ENCODE results near the gene ECI2.
"Not testable (repeated sequence)": the region's sequence is repeated elsewhere in the genome, so short reads cannot be mapped to it uniquely, and the experiment has no call there.

Gene ECI2

DNA sequence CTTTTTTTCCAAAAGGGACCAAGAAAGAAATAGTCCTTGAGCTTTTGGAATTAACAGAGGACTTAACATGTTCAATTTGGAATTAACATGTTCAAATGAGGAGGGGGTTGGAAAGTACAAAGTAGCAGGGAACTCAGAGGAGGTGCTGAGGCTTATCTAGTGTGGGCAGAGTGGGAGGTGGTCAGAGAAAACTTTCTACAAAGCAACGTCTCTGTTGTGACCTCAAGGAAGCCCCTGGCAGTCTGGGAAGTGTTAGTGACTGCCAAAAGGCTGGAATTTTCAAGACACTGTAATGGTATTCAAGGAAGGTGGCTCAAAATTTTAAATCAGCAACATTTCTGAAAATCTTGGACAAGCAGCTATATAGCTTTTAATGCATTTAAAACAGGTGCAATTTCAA is 7.3 kb downstream of the ECI2 start:
- Mint-ChIP-seq H3K27ac (peak overlapping the region; percentile 8), H3K9me3 (no peaks in the 10 kb centered on the region), H3K4me3 (no peak overlapping the region), H3K4me1 (ENCODE audit: low read depth) (peaks cover 14% of the 10 kb centered on the region), H3K27me3 (no peaks in the 10 kb centered on the region), H3K36me3 (ENCODE audit: low read depth) (peaks cover 86% of the 10 kb centered on the region)
- DNase-seq, result no peak

DNA sequence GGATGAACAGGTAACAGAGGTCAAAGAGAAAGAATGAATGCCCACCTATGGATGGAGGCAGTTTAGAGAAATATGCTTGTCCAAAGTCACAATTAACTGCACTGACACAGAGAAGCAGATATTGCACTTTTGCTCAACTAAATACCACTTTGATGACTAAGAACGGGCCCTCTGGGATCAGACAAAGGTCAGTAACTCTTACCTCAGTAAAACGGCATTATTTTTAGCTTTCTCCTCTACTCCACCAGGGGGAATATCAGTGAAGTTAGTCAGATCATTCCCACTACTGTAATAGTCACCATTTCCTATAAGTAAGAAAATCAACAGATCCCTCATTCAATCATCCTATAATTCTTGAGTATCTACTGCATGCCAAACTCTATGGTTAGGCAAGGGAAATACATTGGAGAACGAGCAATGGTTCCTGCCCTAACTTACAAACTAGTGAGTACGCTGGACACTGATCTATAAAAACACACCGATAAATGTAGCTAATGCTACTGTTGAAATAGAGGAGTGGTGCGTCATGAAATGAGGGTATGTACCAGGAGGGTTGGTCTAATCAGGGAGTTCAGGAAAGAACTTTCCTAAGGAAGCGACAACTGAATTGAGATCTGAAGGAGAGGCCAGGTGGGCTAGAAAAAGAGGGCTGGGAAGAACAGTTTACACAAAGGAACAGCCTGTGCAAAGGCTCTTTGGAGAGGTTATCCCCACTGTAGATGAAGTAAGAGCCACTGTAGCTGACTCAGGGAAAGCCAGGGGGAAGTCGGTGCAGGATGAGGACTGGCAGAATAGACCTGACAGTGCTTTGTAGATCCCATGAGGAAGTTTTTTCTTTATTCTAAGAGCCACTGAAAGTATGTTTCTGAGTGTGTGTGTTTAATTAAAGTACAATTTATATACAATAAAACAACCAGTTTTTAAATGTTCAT is 9.2 kb downstream of the ECI2 start:
- Mint-ChIP-seq H3K4me3 (no peak overlapping the region), H3K9me3 (no peaks in the 10 kb centered on the region), H3K4me1 (ENCODE audit: low read depth) (peaks cover 7% of the 10 kb centered on the region), H3K36me3 (ENCODE audit: low read depth) (peaks cover 84% of the 10 kb centered on the region), H3K27me3 (no peaks in the 10 kb centered on the region), H3K27ac (peak overlapping the region; percentile 27)
- no peak for DNase-seq

DNA sequence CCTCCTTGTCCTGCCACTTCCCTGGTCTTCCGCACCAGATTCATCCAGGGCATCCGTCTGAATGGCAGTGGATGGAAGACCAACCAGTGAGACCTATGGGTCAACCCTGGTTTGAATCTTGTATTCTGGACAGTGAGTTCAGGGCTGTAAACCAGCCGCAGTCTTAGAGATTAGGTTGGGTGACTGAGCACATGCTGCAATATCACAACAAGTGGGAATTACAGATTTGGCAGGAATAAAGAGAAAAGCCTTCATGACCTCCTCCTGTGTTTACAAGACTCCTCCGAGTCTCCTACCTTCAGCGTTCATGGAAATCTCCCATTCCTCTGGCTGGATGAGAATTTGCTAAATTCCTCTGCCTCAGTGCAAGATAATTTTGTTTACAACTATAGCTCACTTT is 9.9 kb downstream of the ECI2 start:
- no peak overlapping the region for H3K4me3 Mint-ChIP-seq
- DNase-seq, result no peak
- H3K9me3 Mint-ChIP-seq, result no peaks in the 10 kb centered on the region
- peaks cover 7% of the 10 kb centered on the region for H3K4me1 Mint-ChIP-seq (ENCODE audit: low read depth)
- H3K36me3 Mint-ChIP-seq (ENCODE audit: low read depth), result peaks cover 84% of the 10 kb centered on the region
- H3K27ac Mint-ChIP-seq, result peak overlapping the region; percentile 27
- H3K27me3 Mint-ChIP-seq, result no peaks in the 10 kb centered on the region

DNA sequence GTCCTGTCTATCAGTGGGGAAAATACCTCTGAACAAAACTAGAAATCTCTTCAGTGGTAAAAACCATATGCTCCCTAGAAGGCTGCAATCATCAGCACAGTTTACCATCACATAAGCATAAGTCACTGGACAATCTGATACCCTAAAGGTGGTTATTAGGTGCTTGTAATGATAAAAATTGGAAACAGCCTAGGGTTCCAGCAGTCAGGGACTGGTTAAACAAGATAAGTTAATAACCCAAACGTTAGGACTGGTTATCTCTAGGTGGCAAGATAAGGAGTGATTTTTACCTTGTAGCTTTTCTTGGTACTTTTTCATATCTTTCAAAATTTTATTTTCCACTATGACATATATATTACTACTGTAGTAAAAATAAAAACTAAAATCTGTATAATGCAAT is 11.0 kb downstream of the ECI2 start:
- no peak overlapping the region for H3K4me3 Mint-ChIP-seq
- H3K9me3 Mint-ChIP-seq, result no peaks in the 10 kb centered on the region
- H3K27ac Mint-ChIP-seq, result no peak overlapping the region
- H3K27me3 Mint-ChIP-seq, result no peaks in the 10 kb centered on the region
- peaks cover 7% of the 10 kb centered on the region for H3K4me1 Mint-ChIP-seq (ENCODE audit: low read depth)
- H3K36me3 Mint-ChIP-seq (ENCODE audit: low read depth), result peaks cover 81% of the 10 kb centered on the region
- DNase-seq, result no peak

DNA sequence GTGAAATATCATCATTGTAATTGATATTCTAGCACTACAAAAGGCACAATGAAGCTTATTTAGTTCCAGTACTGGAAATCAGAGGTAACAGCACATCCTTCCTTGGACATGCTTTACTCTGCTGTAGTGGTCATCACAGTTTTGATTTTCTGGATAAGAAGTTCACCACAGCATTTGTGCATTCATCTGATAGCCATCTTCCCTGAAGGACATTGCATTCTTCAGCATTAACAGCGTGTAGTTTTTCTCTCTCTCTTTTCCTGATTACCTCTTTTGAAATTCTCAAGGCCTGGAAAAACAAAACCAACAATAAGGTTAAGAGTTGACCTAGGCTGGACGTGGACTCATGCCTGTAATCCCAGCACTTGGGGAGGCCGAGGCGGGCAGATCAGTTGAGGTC is 19.6 kb downstream of the ECI2 start:
- Mint-ChIP-seq H3K27ac (no peak overlapping the region), H3K9me3 (peaks cover 25% of the 10 kb centered on the region), H3K4me1 (ENCODE audit: low read depth) (no peaks in the 10 kb centered on the region), H3K27me3 (no peaks in the 10 kb centered on the region), H3K36me3 (ENCODE audit: low read depth) (peaks cover 60% of the 10 kb centered on the region), H3K4me3 (no peak overlapping the region)
- no peak for DNase-seq

DNA sequence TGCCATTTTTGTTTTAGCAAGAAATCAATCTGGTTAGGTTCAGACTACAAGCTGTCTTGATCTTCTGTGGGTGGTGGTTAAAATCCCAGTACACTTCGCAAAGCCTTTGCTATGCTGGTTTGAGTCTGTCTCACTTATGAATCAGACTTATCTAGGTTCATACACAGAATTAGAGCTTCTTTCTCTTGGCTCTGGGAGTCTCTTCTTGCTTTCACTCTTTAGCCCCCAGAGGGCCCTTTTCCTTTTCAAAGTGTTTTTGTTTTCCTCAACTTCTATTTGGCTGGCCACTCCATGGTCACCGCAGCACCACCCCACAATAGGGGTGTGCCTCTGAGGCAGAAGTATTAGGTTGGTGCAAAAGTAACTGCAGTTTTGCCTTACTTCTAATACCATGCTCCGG is 21.3 kb downstream of the ECI2 start:
- no peak for DNase-seq
- peaks cover 47% of the 10 kb centered on the region for H3K36me3 Mint-ChIP-seq (ENCODE audit: low read depth)
- H3K9me3 Mint-ChIP-seq, result peaks cover 25% of the 10 kb centered on the region
- H3K27me3 Mint-ChIP-seq, result no peaks in the 10 kb centered on the region
- H3K4me1 Mint-ChIP-seq (ENCODE audit: low read depth), result no peaks in the 10 kb centered on the region
- H3K4me3 Mint-ChIP-seq, result no peak overlapping the region
- no peak overlapping the region for H3K27ac Mint-ChIP-seq

DNA sequence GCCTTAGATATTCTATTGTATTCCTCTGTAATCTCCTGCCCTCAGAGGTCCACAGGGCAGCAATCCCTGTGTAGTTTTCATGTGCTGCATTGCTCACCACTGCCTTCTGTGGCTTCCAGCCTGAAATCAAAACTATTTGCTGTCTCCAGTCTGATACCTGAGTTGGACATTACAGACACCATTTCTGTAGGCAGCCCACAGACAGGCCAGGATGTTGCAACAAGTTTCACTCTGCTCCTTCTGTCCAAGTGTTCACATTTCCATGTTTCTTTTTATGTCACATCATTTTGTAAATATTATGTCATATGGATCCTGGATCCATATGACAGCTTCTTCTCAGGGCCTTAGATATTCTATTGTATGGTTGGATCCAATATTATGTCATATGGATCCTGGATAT is 21.7 kb downstream of the ECI2 start:
- Mint-ChIP-seq H3K4me1 (ENCODE audit: low read depth) (no peaks in the 10 kb centered on the region), H3K27me3 (no peaks in the 10 kb centered on the region), H3K9me3 (peaks cover 25% of the 10 kb centered on the region), H3K4me3 (no peak overlapping the region), H3K36me3 (ENCODE audit: low read depth) (peaks cover 42% of the 10 kb centered on the region), H3K27ac (no peak overlapping the region)
- no peak for DNase-seq

DNA sequence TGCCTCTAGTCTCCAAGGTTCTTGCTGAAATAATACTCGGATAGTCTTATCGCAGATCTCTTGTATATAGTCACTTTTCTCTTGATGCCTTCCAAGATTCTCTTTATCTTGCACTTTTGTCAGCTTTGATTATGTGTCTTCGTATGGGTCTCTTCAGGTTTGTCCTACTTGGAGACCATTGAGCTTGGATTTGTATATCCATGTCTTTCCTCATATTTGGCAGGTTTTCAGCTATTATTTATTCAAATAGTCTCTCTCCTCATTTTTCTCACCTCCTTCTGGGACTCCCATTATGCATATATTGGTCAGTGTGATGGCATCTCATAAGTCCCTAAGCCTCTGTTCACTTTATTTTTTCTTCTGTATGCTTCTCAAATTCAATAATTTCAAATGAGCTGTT is 23.0 kb downstream of the ECI2 start:
- no peaks in the 10 kb centered on the region for H3K27me3 Mint-ChIP-seq
- H3K36me3 Mint-ChIP-seq (ENCODE audit: low read depth), result peaks cover 30% of the 10 kb centered on the region
- no peak overlapping the region for H3K27ac Mint-ChIP-seq
- H3K4me1 Mint-ChIP-seq (ENCODE audit: low read depth), result no peaks in the 10 kb centered on the region
- no peak for DNase-seq
- H3K4me3 Mint-ChIP-seq, result no peak overlapping the region
- peaks cover 25% of the 10 kb centered on the region for H3K9me3 Mint-ChIP-seq

DNA sequence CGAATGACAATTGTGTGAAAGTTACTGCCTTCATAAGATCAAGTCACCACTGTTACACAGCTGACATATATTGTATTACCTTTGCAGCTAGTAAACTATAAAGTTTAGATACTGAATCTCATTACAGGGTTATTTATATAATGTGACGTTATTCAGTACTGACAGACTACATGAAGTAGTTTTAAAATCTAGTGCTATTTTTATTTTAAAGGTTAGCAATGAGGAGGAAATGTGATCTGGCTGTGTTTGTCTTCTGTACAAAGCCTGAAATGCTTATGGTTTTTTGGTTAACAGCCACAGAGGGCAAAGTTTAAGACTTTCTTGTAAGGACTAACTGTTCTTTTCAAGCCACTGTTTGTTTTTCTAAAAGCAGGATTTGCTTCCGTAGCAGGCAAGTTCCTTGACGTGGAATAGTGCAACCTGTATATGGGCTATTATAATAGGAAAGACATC is 26.0 kb downstream of the ECI2 start:
- peaks cover 17% of the 10 kb centered on the region for H3K9me3 Mint-ChIP-seq
- not testable (repeated sequence) for DNase-seq; H3K27me3 Mint-ChIP-seq; H3K36me3 Mint-ChIP-seq (ENCODE audit: low read depth); H3K4me3 Mint-ChIP-seq; H3K27ac Mint-ChIP-seq; H3K4me1 Mint-ChIP-seq (ENCODE audit: low read depth)

DNA sequence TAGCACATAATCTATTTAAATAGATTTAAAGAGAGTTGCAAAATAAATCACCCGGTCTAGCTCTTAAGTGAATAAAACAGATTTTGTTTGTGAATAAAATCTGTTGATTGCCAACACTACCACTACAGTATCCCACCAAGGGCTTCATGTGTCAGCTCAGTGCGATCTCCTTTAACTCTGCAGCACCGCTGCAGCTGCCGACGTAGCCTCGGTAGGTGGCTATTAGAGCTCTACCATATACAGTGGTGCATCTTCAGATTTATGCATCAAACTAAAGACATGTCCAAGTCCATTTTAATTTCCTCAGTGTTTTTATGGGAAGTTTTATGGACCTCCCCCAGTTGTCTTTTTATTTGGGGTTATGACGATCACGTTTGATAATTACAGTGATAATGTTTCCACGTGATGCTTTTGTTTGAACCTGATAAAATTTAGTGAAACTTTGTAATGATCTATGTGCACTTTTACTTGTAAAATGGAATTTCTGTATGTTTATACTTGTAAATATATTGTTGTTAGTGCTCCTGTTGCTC is 26.7 kb downstream of the ECI2 start:
- DNase-seq, result no peak
- Mint-ChIP-seq H3K4me3 (no peak overlapping the region), H3K27ac (no peak overlapping the region), H3K4me1 (ENCODE audit: low read depth) (no peaks in the 10 kb centered on the region), H3K9me3 (peaks cover 13% of the 10 kb centered on the region), H3K27me3 (no peaks in the 10 kb centered on the region), H3K36me3 (ENCODE audit: low read depth) (no peaks in the 10 kb centered on the region)

DNA sequence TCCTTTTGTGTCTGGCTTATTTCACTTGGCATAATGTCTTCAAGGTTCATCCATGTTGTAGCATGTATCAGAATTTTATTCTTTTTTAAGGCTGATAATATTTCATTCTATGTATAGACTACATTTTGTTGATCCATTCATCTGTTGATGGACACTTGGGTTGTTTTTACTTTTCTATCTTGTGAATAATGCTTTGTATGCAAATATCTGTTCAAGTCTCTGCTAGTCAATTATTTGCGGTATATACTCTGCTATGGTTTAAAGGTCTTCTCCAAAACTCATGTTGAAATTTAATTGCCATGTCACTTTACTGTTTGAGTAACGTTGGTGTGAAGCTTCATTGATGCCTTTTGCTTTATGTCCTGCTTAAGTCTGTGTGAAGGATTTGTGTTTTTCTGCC is 27.5 kb downstream of the ECI2 start:
- no peaks in the 10 kb centered on the region for H3K36me3 Mint-ChIP-seq (ENCODE audit: low read depth)
- H3K4me3 Mint-ChIP-seq, result no peak overlapping the region
- H3K27ac Mint-ChIP-seq, result no peak overlapping the region
- H3K9me3 Mint-ChIP-seq, result peaks cover 8% of the 10 kb centered on the region
- no peak for DNase-seq
- H3K4me1 Mint-ChIP-seq (ENCODE audit: low read depth), result no peaks in the 10 kb centered on the region
- H3K27me3 Mint-ChIP-seq, result no peaks in the 10 kb centered on the region

DNA sequence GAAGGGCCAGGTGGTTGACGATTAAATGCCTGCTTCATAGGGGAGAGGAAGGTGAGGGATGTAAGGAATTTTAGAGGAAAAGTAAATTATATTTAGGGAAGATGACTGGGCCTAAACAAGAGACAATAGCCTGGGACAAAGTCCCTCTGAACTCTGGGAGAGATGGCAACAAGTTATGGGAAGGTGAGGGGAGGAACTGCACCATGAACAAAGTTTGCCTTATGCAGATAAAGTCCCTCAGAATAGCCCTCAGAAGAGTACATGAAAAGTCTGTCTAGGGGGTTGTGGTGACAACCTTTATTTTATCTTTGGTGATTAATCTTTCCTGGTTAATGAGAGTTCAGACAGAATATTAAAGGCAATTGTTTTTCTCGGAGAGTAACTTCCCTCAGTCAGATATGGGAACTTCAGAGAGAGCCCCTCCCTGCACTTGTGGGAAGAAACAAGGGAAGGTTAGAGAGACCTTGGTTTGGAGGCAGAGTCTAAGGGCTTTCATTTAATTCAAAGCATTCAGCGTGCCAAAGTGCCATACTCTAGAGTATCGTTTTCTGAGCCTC is 29.3 kb downstream of the ECI2 start:
- DNase-seq, result no peak
- Mint-ChIP-seq H3K9me3 (no peaks in the 10 kb centered on the region), H3K4me3 (no peak overlapping the region), H3K4me1 (ENCODE audit: low read depth) (no peaks in the 10 kb centered on the region), H3K27me3 (no peaks in the 10 kb centered on the region), H3K27ac (no peak overlapping the region), H3K36me3 (ENCODE audit: low read depth) (no peaks in the 10 kb centered on the region)

DNA sequence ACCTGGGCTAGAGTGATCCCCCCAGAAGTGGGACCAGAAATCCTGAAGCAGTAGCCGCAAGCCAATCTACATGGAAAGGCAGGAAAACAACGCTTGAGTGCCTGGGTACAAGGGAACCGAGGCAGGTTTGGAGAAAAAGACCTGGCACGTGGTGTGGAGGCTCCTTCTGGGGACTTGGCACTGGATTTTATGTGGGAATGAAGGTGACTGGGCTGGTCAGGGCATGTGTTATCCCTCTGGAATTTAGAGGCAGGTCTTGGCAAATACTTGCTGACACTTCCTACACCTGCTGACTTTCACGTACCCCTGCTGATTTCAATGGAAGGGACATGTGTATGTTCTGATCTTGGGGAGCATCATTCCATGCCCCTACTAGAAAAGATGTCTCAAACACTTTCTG is 31.4 kb downstream of the ECI2 start:
- Mint-ChIP-seq H3K36me3 (ENCODE audit: low read depth) (no peaks in the 10 kb centered on the region), H3K9me3 (no peaks in the 10 kb centered on the region), H3K27me3 (no peaks in the 10 kb centered on the region), H3K4me1 (ENCODE audit: low read depth) (no peaks in the 10 kb centered on the region), H3K4me3 (no peak overlapping the region), H3K27ac (no peak overlapping the region)
- no peak for DNase-seq

DNA sequence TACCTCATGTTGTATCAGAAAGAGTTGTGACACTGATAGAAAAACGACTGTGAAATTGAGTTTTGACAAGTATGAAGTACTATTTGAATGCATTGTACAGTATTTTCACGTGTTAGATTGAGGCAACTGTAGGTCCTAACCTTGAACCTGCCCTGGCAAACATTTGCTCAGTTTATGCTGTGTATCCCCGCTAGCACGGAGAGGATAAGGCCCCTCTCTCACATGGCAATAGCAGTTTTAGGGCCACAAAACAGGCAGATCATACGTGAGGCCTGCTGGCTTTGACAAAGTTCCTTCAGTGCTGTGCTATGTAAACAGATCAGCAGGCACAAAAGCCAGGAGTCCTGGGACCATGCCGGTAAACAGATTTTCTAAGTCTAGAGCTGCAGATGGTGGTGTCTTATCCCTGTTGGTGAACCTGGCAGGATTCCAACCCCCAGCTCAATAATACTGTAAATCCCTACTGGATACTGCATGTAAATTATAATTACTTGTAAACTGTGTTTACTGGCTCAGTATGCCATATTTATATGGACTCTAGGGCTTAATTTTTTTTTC is 32.6 kb downstream of the ECI2 start:
- no peak overlapping the region for H3K27ac Mint-ChIP-seq
- H3K4me1 Mint-ChIP-seq (ENCODE audit: low read depth), result no peaks in the 10 kb centered on the region
- DNase-seq, result no peak
- H3K27me3 Mint-ChIP-seq, result no peaks in the 10 kb centered on the region
- no peaks in the 10 kb centered on the region for H3K36me3 Mint-ChIP-seq (ENCODE audit: low read depth)
- H3K9me3 Mint-ChIP-seq, result no peaks in the 10 kb centered on the region
- no peak overlapping the region for H3K4me3 Mint-ChIP-seq

DNA sequence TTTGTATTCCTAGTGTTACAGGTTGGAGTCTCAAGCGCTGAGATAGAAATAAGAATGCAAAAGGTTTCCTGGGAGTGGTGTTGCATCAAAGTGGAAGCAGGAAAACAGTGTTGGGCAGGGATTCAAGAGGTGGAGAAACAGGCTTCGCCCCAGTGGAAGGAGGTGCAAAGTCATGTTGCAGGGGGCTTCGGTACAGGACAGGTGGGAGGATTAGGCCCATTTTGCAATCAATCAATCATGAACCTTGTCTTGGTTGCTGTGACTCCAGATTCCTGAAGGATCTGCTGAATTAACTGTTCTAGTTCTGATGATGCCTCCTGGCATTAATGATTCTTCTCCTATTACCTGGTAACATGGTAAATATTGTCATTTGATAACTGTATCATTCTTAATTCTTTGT is 34.1 kb downstream of the ECI2 start:
- Mint-ChIP-seq H3K27ac (no peak overlapping the region), H3K4me3 (no peak overlapping the region), H3K36me3 (ENCODE audit: low read depth) (no peaks in the 10 kb centered on the region), H3K27me3 (no peaks in the 10 kb centered on the region), H3K4me1 (ENCODE audit: low read depth) (no peaks in the 10 kb centered on the region), H3K9me3 (no peaks in the 10 kb centered on the region)
- DNase-seq, result no peak

Data from activated T-cell treated with anti-CD3 and anti-CD28 coated beads, Interleukin-2, amount 50 U/mL, for 24 hours (primary cell).